ENCODE data around the gene ASPDH.
A peak's percentile ranks its signal among the peaks of the same experiment; 100 is the strongest.

Gene ASPDH

DNA sequence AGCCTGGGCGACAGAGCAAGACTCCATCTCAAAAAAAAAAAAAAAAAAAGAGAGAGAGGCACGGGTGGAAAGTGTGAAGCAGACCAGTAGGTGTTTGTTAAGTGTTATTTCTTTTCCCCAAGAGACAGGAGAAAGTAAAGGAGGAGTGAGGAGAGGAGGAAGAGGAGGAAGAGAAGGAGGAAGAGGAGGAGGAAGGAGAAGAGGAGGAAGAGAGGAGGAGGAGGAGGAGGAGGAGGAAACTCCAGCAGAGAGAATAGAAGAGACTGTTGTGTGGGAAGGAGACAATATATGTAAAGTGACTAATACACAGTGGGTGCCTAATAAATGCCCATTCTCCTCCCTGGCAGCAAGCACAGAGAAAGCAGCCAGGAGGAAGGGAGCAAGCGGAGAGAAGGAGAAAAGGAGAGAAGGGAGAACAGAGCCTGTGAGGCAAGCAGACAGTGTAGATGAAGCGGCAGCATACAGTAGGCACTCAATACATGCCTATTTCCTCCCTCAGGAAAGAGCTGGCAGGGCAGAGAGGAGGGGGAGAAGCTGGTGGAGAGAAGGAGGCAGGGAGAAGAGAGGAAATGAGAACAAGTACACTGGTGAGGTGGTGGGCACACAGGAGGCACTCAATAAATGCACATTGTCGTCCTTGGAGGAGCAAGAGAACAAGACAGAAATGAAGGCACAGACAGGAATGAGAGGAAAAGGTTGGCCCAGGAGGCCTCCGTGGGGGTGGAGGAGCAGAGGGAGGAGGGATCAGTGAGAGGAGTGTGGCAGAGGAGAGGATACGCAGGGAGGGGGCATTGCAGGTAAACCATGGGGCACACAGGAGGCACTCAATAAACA is 19.3 kb downstream of the ASPDH start:
- DNase-seq = no peak

DNA sequence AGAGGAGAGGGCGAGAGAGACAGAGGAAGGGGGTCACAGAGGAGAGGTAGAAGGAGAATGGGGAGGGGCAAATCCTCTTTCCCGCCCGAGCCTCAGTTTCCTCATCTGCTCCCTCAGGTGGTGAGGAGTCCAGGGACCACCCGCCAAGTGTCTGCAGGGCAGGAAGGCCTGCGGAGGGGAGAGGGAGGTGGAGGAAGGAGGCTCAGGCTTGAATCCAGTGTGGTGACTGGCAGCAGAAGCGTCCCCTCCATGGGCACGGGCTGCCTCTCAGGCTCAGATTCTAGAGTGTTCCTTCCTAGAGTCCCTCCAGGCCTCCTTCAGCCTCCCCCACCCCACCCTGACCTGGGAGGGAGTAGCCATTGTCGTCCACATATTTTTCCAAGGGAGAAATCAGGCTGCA is 20.5 kb downstream of the ASPDH start:
- no peak for DNase-seq

DNA sequence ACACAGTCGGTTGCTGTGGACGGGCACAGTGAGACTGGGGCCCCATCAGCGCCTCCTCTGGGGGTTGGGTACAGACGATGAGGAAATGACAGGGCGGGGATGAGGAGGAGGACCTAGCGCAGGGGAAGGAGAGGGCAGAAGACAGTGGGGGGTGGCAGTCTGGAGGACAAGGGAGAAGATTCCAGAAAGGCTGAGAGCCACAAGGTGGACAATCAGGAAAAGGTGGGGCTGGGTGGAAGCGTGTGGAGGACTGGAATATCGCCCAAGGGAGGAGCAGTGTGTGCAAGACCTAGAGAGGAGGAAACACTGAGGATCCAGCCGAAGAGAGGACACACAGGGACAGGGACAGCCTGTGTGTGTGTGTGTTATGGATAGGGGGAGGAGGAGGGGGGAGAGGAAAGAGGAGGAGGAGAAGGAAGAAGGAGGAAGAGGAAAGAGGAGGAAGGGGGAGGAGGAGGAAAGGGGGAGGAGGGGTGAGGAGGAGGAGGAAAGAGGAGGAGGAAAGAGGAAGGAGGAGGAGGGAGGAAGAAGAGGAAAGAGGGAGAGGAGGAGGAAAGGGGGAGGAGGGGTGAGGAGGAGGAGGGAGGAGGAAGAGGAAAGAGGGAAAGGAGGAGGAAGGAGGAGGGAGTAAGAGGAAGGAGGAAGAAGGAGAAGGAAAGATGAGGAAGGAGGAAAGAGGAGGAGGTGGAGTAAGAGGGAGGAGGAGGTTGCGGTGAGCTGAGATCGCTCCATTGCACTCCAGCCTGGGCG is 21.2 kb downstream of the ASPDH start:
- DNase-seq = no peak

DNA sequence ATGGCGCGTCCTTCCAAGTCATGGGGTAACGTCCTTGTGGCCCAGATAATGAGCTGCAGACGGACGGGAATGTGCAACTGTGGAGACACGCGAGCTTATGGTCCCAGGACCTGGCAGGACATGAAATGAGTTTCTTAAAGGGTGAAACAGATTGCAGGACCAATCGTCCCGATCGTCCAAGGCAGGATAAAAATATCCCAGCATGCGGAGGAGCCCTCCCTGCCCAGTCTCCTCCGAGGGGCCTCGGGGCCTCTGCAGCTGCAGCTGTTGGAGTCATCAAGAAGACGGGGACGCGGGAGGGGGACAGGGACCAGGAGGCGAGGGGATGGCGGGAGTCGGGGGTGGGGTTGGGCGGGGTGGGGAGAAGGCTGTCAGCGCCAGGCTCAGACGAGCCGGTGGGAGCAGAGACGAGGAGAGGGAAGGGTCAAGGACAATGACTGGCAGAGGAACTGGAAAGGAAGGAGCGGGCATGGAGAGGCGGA is 22.7 kb downstream of the ASPDH start:
- no peak for DNase-seq

DNA sequence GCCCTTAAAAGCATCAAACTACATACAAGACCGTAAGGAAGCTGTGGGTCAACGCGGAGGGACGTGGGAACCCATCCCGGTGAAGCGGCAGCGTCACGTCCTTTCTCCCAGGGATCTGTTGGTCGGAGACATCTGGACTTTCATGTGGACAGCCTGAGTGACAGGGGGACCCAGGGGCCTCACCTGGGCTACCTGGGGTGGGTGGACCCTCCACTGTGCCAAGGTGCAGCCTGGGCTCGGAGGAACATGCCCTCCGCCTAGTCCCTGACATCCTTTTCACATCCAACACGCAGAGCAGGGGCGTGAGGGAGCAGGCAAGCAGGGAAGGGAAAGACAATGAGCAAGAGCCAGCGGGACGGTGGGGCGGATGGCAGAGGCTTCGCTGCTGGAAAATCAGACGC is 23.3 kb downstream of the ASPDH start:
- no peak for DNase-seq

DNA sequence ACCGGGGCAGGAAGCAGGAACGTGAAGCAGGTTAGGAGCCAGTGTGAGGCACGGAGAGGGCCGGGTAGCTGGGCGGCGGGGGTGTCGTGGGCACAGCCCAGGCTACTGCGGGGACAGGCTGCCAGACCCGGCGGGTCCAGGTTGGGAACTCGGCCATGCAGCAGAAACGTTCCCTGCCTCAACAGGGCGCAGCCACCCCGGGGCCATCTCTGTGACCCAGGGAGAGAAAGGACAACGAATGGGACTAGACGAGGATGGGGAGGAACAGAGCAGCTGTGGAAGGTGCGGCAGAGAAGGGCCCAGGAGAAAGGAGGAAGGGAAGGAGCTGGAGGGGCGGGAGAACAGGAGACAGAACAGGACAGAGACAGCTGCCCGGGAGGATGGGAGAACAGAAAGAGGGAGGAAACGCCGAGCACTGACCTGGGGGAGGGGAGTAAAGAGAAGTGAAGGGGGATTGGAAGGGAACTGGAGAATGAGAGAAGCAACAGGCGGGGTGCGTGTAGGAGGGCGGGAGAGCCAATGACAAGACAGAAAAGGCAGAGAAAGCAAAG is 24.2 kb downstream of the ASPDH start:
- DNase-seq = no peak

DNA sequence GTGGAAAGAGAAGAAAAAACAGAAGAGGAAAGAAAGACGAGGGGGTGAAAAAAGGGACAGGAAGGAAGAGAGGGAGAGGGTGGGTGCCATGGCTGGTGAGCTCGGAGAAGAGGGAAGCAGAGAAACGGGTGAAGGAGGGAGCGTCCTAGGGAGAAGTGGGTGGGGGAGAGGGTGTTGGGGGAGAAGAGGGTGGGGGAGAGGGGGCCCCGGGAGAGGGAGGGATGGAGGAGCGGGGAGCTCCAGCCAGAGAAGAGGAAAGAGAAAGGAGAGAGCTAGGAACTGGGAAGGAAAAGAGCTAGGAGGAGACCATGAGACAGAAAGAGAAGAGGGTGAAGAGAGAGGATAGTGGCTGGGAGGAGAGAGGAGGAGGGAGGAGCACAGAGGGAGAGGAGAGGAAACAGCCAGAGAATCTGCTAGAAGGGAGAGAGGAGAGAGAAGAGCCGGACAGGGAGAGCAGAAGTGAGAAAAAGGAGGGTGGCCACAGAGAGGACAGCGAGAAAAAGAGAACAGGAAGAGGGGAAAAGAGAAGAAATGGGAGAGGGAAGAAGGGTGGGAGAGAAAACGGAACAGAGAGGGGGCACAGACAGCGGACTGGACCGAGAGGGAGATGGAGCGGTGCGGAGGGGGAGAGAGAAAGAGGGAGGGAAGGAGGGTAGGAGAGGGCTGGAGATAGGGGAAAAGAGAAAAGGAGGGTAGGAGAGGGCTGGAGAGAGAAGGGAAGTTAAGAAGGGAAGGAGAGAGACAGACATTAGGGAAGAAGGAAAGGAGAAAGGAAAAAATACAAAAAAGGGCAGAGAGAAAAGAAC is 25.1 kb downstream of the ASPDH start:
- DNase-seq = no peak

DNA sequence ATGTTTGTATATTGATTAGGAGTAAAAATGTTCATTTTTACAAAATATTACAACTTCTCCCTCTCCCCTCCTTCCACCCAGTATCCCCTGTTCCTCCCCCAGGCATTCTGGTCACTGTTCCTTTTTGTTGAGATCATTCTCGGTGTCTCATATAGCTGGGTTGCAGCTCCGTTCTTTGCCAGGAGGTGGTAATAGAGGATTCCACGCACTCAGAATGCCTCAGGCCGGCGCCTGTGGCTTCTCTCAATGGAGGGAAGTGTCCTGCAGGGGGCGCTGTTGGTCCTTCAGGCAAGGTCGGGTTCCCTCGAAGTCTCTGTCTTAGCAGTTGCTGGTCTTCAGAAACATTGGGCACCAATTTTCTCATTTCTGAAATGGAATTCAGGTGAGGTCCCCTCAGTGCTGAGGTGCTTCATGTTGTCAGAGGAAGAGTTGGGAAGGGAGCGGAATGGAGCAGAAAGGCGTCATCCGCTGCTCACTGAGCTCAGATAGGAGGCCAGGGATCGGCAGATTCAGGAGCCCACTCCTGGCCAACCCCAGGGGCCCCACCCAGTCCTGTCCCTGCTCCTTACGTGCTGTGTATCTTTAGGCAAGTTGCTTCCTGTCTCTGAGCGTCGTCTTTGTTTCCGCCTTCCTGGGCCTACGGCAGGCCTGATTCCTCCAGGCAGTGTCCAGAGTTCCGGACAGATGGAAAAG is 26.7 kb downstream of the ASPDH start:
- peak; percentile 61 to 72 for DNase-seq

DNA sequence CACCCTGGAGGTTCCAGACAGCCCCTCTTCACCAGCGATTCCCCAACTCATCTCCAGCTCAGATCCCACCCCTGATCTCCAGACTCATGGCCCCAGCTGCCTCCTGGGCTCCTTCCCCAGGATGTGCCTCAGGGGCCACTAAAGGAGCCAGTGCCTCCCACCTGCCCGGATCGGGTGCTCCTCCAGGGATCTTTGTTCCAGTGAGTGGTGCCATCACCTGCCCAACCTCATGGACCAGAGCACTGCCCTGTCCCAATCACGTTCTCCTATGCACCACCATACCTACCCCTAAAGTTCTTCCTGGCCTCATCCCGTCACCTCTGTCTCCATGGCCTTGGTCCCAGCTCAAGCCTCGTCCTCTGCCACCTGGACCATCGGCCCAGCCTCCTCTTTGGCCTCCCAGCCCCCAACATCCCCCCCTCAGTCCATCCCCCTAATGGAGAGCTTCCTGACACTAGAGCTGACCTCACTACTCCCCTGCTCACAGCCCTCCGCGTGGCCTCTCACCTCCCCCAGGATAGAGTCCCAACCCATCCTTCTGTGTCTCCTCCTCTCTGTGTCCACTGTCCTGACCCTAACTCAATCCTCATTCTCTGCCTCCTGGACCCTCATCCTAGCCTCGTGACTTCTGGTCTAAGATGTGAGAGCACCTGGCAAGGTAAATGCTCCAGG is 28.3 kb downstream of the ASPDH start:
- no peak for DNase-seq

DNA sequence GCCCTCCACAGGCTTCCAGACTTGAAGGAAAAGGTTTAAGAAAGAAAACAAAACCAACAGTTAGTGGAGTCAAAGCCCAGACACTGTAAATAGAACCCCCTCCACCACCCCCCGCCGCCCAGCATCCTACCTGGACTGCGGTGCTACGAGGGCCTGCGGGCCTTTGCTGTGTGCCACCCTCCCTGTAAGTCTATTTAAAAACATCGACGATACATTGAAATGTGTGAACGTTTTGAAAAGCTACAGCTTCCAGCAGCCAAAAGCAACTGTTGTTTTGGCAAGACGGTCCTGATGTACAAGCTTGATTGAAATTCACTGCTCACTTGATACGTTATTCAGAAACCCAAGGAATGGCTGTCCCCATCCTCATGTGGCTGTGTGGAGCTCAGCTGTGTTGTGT is 30.8 kb downstream of the ASPDH start:
- no peak for DNase-seq

DNA sequence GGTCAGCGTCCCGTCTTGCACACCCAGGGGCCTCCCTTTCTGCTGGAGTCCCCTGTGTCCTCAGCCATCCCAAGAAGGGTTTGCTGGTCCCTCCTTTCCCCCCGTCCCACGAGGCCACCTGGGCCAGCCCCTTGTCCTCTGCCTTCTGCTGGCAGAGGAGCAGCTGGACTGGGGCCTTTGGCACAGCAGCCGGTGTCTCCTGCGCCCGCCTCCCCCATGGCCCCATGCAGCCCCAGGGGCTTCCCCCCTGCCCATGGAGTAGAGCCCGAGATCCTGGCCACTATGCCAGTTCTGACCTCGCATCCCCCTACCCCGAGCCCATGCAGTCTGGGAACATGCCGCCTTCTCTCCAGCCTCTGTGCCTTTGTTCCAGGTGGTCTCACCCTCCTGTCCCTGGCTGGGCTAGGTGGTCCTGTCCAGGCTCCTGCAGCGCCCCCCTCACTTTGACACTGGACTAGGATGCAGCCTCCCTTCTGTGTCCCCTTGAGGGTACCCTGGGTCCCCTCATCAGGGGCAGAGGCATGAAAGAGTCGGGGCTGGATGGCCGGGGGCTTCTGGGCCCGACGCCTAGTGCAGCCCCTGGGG is 31.4 kb downstream of the ASPDH start:
- no peak for DNase-seq

DNA sequence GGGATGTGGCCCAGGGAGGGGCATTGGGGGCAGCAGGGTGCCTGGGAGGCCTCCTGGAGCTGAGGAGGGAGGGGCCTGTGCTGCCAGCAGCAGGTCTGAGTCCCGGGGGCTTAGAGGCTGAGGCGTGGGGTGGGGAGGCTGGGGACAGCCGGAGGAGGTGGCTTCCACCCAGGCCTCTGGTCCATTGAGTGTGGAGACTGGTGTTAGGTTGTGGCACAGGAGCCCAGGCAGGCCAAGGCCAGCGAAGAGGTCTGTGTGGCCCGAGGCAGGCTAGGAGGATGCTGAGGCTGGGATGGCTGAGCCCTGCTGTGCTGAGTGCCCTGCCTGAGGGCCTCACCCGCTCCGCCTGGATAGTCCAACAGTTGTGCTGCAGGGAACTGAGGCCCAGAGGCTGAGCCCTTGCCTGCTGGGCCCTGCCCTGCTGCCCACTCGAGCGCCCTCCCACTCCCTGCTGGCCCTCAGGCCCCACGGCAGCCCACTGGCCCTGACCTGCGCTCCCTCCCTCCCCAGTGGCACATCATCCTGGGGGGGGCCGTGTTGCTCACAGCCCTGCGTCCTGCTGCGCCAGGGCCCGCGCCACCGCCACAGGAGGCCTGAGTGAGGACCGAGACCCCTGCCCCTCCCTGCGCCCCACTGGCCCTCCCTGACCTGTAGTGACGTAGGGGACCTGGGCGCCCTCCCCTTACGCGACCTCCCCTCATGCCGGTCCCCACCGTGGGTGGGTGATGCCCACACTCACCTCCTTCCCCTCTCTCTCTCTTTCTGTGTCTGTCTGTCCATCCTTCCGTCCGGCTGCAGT is 32.2 kb downstream of the ASPDH start:
- no peak for DNase-seq

DNA sequence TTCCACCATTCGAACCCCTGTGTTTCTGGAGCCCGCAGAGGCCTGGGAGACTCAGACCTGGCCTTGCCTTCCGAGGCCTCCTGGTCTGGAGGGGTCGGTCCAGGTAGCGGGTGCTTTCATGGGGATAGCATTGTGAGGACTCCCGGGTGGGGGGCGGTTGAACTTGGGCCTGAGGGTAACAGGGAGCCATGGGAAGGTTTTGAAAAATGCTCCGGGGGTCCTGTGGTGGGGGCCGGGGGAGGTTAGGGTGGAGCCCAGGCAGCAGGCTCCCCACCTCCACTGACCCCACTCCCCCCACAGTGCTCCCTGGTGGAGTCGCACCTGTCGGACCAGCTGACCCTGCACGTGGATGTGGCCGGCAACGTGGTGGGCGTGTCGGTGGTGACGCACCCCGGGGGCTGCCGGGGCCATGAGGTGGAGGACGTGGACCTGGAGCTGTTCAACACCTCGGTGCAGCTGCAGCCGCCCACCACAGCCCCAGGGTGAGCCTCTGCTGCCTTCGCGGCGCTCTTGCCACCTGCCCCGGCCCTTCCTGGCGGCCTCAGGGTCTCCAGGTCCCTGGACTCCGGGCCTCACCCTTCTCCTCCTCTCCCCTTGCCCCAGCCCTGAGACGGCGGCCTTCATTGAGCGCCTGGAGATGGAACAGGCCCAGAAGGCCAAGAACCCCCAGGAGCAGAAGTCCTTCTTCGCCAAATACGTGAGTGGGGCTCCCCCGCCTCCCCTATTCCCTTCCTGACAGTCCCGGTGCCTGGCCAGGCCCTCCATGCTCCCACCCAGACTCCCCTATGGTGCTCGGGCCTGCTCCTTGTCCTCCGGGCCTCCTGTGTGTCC is 33.2 kb downstream of the ASPDH start:
- DNase-seq = no peak

DNA sequence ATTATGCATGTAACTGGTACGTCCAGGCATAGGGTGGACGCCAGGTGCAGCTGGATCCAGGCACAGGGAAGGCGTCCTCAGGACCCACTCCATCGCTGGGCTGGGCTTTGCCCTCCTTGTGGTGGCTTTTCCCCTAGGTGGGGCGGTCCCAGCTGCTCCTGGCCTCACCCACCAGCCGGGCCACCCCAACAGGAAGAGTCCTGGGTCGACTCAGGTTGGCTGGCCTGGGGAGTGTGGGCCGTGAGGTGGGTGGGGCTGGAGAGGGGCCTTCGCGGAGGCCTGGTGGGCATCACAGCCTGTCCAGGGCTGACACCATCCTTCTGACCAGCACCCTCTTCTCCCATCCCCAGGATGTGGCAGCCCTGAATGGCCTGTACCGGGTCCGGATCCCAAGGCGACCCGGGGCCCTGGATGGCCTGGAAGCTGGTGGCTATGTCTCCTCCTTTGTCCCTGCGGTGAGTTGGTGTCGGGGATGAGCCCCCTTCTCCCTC is 33.9 kb downstream of the ASPDH start:
- DNase-seq = no peak

DNA sequence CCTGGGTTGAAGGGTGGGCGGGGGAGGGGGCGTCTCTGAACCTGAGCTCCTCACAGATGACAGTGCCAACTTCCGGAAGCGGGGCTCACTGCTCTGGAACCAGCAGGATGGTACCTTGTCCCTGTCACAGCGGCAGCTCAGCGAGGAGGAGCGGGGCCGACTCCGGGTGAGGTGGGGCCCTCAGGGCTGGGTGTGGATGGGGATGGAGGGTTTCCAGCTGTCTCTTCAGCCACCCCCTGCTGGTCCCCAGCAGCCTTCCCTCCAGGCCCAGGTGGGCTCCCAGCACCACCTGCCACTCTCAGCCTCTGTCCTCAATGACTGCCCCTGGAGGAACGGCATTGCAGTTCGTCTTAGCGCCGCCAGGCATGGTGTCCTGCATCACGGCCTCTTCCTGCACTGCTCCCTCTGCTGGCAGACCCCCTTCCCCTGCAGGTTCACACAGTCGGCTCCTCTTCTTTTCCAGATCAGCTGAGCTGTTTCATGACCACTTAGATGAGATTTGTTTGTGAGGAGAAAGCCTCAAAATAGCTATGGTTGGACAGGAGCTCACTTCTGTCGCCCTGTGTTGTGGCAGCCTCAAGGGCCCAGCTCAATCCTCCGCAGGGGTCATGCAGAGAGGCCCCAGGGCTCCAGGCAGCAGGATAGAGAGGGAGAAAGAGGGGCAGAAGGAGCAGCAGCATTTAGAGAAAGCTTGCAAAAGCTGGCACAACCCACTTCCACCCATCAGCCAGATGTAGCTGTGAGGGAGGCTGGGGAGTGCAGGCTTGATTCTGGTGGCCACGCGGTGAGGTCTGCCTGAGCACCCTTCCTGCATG is 34.6 kb downstream of the ASPDH start:
- DNase-seq = peak; percentile 26 to 30

DNA sequence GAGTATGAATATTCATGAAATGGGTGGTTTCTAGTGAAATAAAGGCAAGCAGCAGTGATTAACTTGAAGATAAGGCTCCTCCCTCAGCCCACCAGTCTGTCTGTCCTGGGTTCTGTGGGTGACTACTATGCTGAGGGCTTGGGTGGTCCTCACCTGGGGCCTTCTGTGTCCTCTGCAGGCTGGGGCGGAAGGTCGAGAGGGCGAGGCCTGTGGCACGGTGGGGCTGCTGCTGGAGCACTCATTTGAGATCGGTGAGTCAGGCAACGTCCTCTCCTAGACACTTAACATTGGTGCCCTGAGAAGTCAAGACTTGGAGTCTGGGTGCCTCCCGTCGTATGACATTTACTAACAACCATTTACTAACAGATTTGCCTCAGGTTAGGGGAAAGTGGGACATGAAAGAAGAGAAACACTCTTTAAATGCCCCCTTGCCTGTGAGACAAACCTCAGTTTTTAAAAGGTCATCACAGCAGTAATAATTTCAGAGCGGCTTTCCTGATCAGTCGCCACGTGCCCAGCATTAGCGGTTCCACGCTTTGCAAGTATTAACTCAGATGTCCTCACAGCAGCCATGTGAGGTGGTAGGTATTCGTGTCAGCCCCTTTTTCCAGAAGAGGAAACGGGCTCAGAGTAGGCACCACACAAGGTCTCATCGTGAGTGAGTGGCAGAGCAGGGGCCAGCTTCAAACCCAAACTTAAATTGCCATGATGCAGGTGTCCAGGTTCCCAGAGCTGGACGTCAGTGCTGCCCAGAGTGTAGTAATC is 35.8 kb downstream of the ASPDH start:
- no peak for DNase-seq

DNA sequence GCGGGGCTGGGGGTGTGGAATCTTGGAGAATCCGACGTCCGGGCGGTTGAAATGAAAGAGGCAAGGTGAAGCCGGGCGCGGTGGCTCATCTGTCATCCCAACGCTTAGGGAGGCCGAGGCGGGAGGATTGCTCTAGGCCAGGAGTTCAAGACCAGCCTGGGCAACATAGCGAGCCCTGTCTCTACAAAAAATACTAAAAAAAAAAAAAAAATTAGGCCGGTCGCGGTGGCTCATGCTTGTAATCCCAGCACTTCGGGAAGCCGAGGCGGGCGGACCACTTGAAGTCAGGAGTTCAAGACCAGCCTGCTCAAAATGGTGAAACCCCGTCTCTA is 36.8 kb downstream of the ASPDH start:
- no peak for DNase-seq

Data from SHP77 (cell line).